GM23248 (cell line): Measurements from ENCODE around the gene SHB.

Experiments used
- EZH2 ChIP-seq: fragments of 200-600 bp; sonication (generic); IDR thresholded peaks from 2 replicates; pipeline ENCODE4 v1.6.1; 2018; ENCODE audit warnings: antibody characterized with exemption, mild to moderate bottlenecking; ENCODE audit not compliant: insufficient read depth, poor library complexity, severe bottlenecking
- EZH2phosphoT487 ChIP-seq: fragments of 200-600 bp; sonication (generic); IDR thresholded peaks from 2 replicates; pipeline ENCODE4 v1.6.1; 2018; ENCODE audit warnings: antibody characterized with exemption, moderate library complexity, mild to moderate bottlenecking, low read depth; ENCODE audit not compliant: insufficient read depth

DNA sequence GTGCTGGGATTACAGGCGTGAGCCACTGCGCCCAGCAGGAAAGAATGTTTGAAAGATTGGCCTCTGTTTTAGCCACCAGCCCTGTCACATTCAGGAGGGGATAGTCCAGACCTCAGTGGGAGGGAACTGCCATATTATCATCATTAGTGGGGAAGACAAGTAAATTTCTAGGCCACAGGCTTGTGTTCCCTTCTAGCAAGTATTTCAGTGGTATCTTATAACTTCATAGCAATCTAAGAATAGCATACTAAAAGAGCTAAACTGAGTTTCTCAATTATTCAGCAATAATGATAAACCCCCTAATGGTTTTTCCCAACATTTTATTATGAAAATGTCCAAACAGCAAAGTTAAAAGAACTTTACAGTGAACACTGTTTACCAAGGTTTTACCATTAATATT, 195.1 kb downstream of the SHB start:
- TF ChIP-seq EZH2 = no peak
- TF ChIP-seq EZH2phosphoT487 = no peak
